Keratinocyte (primary cell): ENCODE results near the gene COL9A2.

Source experiments
- CTCF ChIP-seq, 3 experiments: IDR thresholded peaks in 1 of 3; conservative IDR thresholded peaks in 1 of 3; optimal IDR thresholded peaks in 1 of 3; 2 replicates in 2 of 3; 3 replicates in 1 of 3; pipeline versions ENCODE3 to v1.5.1; 2011; ENCODE audit warnings: low read length in 3 of 3, mild to moderate bottlenecking in 3 of 3, moderate library complexity in 2 of 3, control low read depth in 1 of 3, inconsistent platforms in 1 of 3; ENCODE audit not compliant: insufficient read depth in 2 of 3; ENCODE audit errors: extremely low read depth in 1 of 3
- EZH2 ChIP-seq: IDR thresholded peaks from one replicate; pipeline ENCODE4 v1.6.1; 2012; ENCODE audit warnings: inconsistent platforms, mild to moderate bottlenecking, low read length, moderate library complexity

- TF ChIP-seq CTCF (optimal IDR thresholded peaks at IDR 0.05 in 1 of 3, IDR thresholded peaks at IDR 0.05 in 1 of 3, conservative IDR thresholded peaks at IDR 0.05 in 1 of 3; ENCODE audit: extremely low read depth in 1 of 3, insufficient read depth in 2 of 3, low read length in 3 of 3): no peak
- no peak for TF ChIP-seq EZH2
These were observed 50.1 kb downstream of the COL9A2 start for GRCh38 chr1:40266786-40267535.
